HG03025 (cell line): ENCODE results near the gene LPCAT1.

Source experiments
- ATAC-seq: cut with Tn5 transposase; IDR thresholded peaks from one replicate; pipeline ENCODE4 v1.9.1; 2021; ENCODE audit warnings: mild to moderate bottlenecking, moderate library complexity; ENCODE audit not compliant: unreplicated experiment, low FRiP score

The LPCAT1 gene

DNA sequence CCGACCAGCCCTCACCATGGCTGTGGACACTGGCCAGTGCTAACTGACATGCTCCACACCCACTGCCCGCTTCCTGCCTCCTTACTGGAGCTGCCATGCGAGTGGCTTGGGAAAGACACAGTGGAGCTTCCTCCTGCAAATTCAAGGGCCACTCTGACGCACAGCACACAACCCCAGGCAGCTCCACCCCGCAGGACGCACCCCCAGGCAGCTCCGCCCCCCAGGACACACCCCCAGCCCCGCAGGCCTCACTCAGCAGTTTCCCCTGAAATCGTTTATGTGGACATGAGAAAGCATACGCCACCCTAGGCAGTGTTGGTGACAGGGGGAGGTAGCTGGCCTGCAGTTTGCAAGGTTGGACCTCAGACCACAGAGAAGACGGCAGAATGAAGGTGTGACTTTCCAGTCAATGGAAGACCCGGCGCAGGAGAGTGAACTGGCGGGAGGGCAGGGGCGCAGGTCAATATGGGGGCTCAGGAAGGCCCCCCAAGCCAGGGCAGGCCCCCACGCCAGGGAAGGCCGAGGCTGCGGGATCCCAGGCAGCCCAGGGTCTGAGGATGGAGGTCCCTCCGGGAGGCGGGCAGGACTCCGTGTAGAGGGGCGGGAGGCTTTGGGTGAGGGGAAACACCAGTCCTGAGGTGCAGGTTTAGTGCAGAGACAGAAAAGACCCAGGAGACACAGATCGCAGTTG lies 21.6 kb downstream of the LPCAT1 start:
- no peak for ATAC-seq

DNA sequence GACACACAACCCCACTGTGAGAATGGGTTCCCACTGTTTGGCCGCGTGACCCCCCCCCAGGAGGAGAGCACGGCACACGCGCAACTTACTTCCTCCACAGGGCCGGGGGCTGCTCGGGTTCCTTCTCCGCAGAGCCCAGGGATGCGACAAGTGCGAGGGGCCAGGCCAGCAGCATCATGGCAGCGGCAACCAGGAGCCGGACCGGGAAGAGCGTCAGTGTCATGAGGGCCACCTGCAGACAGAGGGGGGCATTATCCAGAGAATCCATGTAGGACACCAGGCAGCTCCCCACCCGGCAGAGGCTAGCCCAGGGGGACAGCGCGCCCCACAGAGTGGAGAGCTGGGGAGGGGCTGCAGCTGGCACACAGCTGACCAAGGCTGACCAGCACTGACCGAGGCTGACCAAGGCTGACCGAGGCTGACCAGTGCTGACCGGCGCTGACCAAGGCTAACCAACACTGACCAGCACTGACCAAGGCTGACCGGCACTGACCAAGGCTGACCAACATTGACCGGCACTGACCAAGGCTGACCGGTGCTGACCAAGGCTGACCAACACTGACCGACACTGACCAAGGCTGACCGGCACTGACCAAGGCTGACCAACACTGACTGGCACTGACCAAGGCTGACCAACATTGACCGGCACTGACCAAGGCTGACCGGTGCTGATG lies 22.3 kb downstream of the LPCAT1 start:
- no peak for ATAC-seq

DNA sequence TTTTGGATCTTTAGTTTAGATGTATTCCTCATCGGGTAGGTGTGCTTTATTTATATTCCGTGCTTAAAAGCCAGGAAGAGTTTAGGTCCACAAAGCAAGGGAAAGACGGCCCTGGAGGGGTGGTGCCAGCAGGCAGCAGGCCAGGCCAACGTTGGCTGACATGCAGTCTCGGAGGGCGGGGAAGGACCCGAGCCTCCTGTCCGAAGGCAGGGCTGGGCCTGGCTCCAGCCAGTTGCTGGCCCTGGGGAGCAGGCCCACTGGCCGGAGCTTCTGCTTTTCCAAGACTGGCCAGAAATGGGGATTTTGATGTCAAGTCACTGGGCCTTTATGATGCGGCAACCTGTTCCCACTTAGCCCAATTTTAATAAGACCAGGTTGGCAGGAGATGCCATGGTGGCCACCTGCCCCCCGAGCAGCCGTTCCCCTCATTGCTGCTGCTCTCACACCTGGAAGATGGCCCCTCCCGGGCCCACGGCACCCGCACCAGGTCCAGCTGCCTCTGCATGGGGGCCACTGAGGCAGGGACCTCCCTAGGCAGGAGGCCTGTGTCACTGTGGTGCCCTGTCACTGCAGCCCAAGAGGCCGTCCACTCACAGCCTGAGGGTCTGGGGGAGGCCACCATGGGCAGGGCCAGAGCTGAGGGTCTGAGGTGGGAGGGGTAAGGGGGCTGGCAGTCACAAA lies 23.2 kb downstream of the LPCAT1 start:
- ATAC-seq: no peak

DNA sequence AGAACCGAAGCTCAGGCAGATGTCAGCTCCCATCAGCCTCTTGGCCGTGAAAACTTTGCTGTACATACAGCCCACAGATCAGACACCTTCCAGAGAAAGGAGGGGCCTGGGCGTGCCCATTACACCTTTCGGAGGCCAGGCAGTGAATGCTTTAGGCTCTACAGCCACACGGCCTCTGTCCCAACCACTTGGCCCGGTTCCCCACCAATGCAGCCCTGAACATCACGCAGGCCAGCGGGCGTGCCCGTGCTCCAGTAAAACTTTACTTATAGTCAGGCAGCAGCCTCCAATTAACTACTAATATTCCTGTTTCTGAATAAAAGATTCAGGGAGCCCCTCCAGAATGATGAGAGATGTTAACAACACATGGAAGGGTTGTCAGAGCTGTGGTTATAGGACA lies 23.9 kb downstream of the LPCAT1 start:
- ATAC-seq: no peak

DNA sequence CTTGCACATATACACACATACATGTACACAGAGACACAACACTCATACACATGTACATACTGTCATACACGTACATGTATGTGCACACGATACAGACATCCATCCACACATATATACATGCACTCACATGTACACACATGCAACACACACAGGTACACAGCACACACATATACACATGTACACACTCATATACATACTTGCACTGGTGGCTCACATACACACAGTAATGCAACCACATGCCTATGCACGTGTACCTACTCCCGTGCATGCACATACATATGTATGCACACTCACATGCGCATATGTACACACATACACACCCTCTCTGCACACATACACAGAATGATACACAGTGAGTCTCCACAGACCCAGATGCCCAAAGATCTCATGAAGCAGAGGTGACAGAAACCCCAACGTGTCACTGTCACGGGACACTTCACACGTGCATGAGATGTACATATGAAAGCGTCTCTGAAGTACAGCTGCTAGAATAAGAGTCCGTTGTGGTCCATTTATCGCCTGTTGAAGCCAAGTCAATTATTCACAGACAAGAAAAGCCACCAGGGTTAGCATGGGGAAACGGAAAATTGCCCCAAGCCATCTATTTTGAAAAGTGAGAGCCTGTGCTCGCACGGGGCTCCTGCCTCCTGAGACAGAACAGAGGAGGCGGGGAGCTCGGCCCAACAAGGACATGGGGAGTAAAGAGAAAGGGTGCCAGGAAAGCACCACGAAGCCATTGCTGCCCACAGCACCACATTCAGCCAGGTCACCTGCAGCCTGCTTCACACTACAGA lies 24.9 kb downstream of the LPCAT1 start:
- ATAC-seq: no peak

DNA sequence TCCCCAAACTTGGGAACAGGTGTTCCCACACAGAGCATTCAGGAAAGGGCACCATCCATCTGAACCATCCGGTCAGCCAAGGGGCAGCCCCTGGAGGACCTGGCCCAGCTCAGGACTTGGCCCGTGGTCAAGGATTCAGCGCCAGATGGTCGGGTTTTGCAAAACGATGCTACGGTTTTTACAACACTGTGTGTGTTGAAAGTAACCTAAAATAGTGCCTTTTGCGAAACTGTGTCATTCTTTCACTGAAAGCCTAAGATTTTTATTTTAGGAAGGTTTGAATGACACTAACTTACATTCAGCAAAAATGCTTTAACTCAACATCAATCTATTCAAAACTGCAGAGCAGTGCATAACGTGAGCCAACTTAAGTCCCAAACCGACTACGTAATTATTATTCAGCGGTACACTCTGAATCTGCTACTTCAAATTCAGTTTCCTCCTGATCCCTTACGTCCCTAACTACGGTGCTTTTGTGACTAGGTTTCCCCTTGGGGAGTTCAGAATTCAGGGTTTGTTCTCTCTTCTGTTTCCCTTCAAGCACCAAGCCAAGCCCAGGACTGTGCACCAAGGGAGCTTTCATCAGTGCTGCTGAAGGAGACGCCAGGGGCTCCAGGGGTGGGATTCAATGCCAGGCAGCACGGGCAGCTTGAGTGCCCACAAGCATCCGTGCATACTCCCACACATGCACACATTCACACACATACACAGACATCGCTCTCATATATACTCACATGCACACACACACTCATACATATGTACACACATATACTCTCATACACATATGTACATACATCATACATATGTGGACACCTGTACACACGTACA lies 25.8 kb downstream of the LPCAT1 start:
- no peak for ATAC-seq

DNA sequence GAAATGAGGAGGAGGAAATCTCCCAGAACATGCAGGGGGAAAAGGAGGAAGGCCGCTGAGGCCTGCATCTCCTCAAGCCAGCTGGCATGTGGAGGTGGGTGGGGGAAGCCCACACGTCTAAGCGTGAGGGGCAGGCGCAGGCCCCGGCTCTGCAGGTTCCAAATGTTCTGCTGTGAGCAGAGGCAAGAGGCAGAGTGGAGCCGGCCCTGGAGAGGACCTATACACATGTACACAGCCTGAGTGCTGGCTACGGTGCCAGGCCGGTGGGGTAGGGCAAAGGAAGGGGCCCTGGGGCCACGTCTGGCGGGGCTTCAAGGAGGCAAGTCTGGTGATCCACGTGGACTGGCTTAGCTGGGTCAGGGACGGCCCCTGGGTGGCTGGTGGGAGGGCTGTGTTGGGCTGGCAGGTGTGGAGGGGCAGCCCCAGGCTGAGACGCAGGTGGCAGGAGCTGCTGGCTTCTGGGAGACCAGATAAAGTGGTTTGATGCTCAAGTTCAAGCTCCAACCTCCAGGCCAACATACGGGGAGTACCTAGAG lies 26.4 kb downstream of the LPCAT1 start:
- ATAC-seq: no peak

DNA sequence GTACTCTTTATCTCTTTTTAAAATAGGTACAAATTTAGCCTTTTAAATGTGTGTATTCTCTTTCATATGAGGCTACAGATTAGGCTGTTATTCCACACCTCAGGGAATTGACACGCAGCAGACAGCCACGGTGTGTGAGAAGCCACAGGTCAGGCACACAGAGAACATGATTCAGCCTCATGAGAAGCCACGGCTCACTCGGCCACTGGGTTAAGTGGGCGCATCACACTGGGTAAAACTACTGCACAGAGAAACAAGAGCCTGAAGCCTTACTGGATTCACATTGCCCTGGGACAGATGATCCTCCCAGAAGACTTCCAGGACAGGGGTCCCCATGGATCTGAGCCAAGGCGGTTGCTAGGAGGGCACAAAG lies 28.2 kb downstream of the LPCAT1 start:
- no peak for ATAC-seq

DNA sequence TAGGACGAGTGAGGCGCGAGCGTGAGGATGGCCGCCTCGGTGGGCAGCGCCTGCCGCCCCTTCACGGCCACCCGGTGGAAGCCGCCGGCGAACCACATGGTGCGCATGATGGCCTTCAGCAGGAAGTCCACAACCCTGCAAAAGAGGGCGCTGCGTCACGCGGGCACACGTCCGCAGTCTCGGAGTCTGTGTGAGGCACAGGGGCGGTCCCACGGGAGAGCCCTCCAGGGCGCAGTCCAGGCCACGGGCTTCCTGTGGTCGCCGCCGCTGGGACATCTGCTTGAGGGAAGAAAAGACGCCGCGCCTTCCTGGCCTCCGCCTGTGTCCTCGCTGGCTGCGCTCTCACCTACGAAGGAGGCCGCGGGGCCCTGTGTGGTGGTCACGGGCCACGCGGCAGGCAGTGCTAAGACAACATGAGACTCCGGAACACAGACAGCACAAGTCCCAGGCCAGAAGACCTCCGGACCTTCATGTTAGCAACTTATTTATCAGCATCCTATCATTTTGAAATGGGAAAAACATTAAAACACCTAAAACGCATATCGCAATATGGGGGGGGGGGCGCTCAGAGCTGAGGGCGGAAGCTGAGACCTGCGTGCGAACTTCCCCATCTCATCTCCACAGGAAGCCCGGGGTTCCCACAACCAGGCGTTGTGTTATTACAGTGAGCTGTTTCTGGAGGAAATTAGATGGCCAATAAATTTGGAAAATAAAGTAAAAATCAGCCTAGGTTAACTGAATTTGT lies 28.8 kb downstream of the LPCAT1 start:
- ATAC-seq: no peak

DNA sequence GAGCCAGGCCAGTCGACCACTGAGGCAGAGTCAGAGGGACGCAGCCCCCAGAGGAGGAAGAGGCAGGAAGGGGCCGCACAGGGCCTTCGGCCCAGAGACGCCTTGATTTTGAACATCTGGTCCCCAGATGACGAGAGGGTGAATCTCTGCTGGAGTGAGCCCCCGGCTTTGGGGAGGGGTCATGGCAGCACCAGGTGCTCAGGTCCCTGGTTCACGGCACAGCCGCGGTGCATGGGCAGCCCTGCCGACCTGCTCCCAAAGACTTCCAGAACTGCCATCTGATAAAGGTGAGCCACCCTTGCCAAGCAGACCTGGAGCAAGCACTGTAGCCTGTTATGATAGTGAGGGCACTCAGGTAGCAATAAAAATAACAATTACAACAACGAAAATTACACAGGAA lies 29.8 kb downstream of the LPCAT1 start:
- no peak for ATAC-seq

DNA sequence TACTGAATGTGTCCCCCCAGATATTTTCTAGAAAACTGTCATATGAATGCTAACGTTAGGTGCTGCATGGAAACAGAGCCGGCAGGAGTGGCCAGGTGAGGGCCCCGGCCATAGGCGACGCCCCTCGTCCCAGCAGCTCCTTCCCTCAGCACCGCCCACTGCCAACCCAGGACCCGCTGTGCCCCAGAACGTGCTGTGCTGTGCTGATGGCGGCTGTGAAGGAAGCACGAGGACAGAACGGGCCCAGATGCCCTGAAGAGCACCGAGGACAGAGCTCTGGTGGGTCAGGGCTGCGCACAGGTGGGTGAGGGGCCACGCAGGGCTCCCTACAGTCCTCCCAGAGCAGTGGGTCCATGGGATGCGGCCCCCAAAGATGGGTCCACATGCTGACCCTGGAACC lies 30.3 kb downstream of the LPCAT1 start:
- no peak for ATAC-seq

DNA sequence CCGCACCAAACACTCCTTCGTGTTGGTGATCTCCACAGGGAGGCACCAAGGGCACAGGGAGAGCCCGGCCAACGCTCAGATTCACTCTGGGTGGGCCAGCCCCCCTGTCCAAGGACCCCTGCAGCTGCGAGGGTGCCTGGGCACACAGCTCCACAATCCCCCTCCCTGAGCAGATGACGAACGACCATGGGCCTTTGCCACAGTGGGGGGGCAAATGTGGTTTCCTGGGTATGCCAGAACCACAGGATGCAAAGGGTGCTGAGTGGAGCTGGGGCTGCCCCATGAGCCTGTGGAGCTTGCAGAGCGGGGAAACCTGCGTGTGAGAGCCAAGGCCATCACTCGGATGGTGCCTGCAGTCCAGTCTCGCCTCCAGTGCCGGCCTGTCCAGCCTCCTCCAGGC lies 31.0 kb downstream of the LPCAT1 start:
- ATAC-seq: no peak

DNA sequence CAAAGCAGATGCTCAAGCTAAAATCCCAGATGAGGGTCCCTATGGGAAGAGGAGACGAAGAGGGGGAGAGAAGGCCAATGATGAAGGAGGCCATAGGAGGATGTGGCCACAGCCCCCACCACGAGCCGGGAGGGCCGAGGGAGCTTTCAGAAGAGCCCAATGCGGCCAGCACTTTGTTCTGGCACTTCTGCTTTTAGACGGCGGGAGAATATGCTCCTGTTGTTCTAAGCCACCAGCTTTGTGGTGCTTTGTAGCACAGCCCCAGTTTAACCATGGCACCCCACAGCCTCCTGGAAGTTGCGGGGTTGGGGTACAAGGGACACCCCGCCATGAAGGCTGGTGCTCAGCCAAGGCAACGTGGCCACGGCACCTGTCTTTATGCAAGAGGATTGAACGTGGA lies 33.4 kb downstream of the LPCAT1 start:
- no peak for ATAC-seq

DNA sequence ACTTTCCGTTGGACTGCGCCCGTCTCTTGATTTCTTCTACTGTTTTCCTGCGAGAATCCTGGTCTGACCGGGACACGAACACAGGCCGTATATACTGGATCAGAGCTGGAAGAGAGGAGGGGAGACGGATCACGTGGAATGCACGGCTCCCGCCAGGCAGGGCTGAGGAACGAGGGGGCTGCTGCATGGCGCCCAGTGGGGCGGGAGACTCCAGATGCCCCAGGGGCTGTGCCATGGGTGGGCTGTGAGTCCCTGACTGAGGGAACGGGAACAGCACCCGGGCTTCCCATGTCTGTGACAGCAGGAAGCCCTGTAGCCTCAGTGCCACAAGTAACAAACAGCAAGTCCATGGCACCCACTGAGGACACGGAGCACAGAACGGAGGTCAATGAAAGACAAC lies 34.0 kb downstream of the LPCAT1 start:
- no peak for ATAC-seq

DNA sequence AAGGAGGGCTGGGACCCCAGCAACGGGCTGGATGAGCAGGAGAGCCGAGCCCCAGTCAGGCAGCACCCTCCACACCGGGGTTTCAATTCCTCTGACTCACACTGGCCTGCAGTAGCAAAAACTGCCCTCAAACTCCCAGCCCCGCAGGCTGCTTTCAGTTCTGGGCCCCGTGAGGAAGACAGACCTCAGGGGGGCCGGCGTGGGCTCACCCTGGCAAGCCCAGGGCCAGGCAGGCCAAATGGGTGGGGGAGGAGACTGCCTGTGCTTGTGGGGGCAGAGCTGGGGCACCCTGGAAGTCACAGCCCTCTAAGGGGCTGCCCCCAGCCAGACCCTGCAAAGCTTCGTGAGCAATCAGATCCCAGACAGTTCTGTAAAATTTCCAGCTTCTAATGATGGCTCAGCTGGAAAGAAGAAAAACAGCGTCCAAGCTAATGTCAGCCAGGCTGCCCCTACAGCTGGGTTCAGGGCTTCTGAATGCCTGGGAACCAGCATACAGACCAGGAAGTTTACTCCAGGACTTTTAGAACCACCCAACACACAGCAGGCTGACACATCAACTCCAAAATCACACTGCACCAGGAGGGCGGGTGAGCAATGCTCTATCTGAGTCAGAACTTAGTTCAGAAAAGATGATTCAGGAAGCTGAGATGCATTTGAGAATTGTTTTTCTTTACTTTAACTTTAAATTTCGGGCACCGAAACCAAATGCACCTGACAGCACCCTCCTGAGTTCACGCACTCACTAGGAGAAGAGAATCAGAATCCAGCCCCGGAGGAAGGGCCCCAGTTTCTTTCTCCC lies 34.7 kb downstream of the LPCAT1 start:
- peak; percentile 40 for ATAC-seq

DNA sequence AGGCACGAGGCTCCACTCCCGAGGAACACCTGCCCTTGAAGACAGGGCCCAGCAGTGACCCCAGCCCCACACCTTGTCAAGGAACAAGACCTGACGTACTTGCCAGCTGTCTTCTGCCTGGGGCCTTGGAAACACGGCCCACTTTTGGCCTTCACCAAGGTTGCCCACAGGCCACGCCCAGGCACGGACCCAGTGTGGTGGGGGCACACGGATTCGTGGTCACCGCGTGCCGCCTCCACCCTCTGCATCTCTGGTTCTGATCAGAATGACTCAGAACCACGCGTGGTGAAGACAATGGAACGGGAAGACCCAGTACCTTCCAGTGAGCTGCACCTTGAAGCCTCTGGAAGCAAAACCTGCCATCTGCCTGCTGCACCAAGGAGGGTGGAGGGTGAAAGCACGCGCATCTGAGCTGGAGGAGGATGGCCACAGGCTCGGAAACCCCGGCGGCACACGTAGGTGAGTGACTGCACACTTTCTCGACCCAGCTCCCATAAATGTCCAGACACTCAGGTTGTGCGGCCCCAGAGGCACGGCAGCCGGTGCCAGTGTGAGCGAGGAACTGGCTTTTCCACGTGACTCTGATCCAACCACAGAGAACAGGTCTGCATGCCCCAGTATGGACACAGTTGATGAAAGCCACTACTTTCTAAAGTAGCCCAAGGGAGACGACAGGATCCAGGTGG lies 36.5 kb downstream of the LPCAT1 start:
- ATAC-seq: no peak

DNA sequence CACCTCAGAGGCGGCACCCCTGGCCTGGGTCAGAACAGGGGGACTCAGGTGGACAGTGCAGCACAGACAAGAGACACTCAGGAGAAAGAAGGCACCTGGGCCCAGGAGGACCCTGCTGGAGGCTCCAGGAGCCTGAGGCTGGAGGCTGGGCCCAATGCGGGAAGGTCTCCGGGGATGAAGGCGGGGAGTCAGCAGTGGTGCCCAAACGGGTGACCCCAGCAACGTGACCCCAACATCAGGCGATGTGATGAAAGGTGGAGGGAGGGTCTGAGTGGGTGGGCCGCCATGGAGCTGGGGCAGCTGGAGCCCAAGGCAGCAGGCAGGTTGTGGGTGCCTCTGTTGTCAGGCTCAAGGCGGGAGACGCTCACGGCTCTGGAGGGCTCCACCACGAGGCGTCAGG lies 37.5 kb downstream of the LPCAT1 start:
- ATAC-seq: no peak

DNA sequence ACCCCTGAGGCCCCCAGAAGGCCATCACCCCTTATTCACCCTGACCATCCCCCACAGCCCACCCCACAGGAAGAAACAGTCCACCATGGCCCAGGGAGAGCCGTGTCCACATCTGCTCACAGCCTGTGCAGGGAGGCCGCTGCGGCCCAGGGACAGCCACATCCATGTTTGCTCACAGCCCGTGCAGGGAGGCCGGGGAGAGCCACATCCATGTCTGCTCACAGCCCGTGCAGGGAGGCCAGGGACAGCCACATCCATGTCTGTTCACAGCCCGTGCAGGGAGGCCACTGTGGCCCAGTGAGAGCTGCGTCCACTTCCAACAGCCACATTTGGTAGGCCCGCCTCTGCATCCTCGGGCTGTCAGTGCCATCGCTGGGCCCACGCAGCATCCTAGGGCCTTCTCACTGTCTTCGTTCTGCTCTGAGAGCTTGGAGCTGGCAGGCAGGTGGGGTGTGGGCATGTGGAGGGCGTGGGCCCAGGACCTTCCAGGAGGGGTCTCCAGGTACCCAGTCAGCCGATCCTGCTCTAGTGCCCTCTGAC lies 38.1 kb downstream of the LPCAT1 start:
- no peak for ATAC-seq
